Ovary (tissue), 3 donors: Measurements from ENCODE around the gene C4BPA.

Experiments
- CTCF ChIP-seq, 3 donors: fragments of 450-650 bp in 2 of 3; fragments of 200-600 bp in 1 of 3; IDR thresholded peaks; one replicate each; pipeline versions ENCODE4 v1.5.1 to v1.8.0; 2016 to 2022; ENCODE audit warnings: antibody characterized with exemption in 3 of 3, mild to moderate bottlenecking in 1 of 3
- EP300 ChIP-seq: sonication (generic); formaldehyde crosslinking; IDR thresholded peaks from one replicate; pipeline ENCODE4 v1.6.1; 2017; ENCODE audit warnings: antibody characterized with exemption
- POLR2A ChIP-seq: fragments of 450-650 bp; IDR thresholded peaks from one replicate; pipeline ENCODE4 v1.6.1; 2017; ENCODE audit warnings: antibody characterized with exemption, mild to moderate bottlenecking, moderate library complexity
- donor health status: DM: no; HTN: no; CAD: no.

GRCh38 chr1:207054491-207054890, 49.5 kb upstream of the C4BPA start:
- TF ChIP-seq CTCF (IDR thresholded peaks at IDR 0.05) = no peak
- TF ChIP-seq POLR2A = no peak
- TF ChIP-seq EP300 = no peak
